Stimulated activated CD4-positive, alpha-beta T cell treated with anti-CD3 and anti-CD28 coated beads, Interleukin-2, amount 100 ng/mL, for 48 hours (primary cell): ENCODE results near the gene KIF19.
"Not testable (repeated sequence)": the region's sequence is repeated elsewhere in the genome, so short reads cannot be mapped to it uniquely, and the experiment has no call there.

Experiments
- DNase-seq, 2 donors: peaks; one replicate each; pipeline ENCODE4 v3.0.0-alpha.2; 2020

KIF19 gene

DNA sequence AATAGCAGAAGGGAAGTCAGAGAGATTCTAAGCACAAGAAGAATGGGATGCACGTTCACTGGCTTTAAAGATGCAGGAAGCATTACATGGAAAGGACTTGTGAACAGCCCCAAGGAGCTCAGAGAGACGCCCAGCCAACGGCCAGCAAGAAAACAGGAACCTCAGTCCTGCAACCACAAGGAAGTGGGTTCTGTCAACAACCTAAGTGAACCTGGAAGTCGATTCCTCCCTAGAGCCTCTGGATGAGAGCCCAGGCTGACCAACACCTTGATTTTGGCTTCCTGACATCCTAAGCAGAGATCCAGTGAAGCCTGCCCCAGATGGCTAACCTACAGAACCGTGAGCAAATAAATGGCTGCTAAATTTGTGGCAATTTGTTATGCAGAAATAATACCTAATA, 65.7 kb downstream of the KIF19 start:
- DNase-seq = no peak

DNA sequence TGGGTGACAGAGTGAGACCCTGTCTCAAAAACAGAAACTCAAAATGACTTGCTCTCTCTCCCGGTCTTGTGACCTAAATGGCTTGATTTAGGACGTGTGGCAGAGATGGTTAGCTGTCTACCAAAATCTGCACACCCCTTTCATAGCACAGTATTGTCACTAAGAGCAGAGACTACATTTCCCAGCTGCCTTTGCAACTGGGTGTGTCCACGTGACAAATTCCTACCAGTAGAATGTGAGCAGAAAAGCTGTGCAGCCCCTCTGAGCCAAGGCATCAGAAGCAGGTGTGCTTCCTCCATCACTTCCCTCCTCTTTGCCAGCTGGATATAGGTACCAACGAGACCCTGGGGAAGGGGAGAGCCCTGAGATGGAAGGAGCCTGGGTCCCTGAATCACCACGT, 66.8 kb downstream of the KIF19 start:
- no peak for DNase-seq

DNA sequence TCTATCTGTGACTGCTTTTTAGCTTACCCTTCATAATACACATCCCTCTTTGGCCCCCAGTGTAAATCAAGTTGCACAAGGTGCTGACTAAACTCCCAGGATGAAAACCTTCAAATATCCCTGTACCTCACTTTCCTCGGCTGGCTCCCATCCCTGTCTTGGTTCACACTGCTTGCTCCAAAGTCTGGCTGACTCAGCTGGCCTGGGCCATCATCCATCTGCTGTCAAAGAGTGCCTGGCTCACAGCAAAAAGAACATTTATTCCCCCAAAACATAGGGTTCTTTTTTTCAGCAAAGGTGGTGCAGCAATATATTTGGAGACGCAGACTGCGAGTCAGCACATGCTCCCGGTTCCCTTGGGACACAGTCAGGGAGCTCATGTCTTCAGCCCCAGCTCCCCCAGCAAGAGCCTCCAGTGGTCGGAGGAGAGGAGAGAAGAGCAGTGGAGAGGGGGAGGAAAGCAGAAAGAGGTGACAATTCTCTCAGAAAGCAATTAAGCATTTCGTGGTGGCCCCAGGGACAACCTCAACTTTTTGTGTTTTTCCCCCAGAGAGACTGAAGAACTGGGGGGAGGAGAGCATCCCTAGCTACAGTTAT, 67.4 kb downstream of the KIF19 start:
- DNase-seq = no peak

GRCh38 chr17:74394275-74394950, 68.4 kb downstream of the KIF19 start:
- DNase-seq = no peak

GRCh38 chr17:74394977-74395376, 69.0 kb downstream of the KIF19 start:
- no peak for DNase-seq

DNA sequence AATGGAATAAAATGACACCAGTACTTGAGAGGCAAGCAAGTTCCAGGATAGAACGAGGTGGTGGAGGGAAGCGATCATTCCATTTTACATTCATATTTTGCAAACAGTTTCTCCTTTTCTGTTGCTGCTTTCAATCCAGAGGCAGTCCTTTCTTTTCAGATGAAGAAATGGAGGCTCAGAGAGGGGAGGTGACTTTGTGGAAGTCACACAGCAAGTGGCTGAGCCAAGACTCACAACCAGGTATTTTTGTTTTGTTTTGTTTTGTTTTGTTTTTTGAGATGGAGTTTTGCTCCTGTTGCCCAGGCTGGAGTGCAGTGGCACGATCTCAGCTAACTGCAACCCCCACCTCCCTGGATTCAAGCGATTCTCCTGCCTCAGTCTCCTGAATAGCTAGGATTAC, 70.5 kb downstream of the KIF19 start:
- no peak for DNase-seq

GRCh38 chr17:74402048-74402447, 76.0 kb downstream of the KIF19 start:
- DNase-seq = no peak

GRCh38 chr17:74403512-74404137, 77.6 kb downstream of the KIF19 start:
- DNase-seq = no peak

DNA sequence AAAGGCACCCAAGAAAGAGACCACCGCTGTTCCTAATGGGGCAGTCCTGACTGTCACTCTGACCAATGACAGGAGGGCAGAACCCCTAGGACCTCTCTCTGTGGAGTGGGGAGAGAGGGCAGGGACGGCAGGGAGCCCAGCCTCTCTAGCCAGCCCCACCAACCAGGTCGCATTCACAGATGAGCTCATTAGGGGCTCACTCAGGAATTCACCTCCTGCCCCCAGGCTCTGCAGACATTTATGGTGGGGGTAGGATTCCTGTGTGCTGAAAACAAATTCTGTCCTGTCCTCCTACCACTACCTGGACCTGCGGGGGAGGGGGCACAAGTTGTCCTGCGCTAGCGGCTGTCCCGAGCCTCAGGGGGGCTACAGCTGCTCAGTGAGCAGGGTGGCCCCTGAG, 78.2 kb downstream of the KIF19 start:
- no peak for DNase-seq

DNA sequence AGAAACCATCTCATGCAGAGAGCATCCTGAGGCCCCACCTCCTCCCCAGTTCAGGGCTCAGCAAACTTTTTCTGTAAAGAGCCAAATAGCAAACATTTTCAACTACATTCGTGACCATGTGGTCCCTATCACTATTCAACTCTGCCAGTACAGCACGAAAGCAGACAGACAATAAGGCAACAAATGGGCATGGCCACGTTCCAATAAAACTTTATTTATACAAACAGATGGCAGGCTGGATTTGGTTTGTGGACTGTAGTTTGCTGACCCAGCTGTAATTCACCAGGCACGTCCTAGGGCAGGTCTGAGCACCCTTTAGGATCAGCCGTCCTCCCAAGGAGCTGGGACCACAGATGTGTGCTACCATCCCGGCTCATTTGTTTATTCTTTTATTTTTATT, 78.8 kb downstream of the KIF19 start:
- DNase-seq = no peak

GRCh38 chr17:74405311-74405710, 79.3 kb downstream of the KIF19 start:
- not testable (repeated sequence) for DNase-seq
